ENCODE measurements around the gene POC1A.

GRCh38 chr3:52137311-52137710, 16.9 kb downstream of the POC1A start:
- TF ChIP-seq GATA2 (IDR thresholded peaks at IDR 0.05; ENCODE audit: low read depth, low read length) = no peak
- TF ChIP-seq GATA3 (IDR thresholded peaks at IDR 0.05; ENCODE audit: low read depth, low read length) = no peak

Measured in SH-SY5Y (cell line).